HCT116 (cell line): ENCODE results near the gene AP1B1. TPM values are rescaled to one million over a fixed set of nuclear protein-coding genes. Genes with fewer than 3 reads are reported as not detected.

Source experiments
- ATAC-seq: fragments of 200-7000 bp; cut with Tn5 transposase; 2 replicates; pipeline ENCODE4 v1.9.1; 2020; ENCODE audit warnings: mild to moderate bottlenecking, moderate library complexity
- BruUV-seq: library from RNA; stranded (reverse); fragments of 400-500 nt; replicated peaks from 2 replicates; lab custom pipeline; 2021; lab: Mats Ljungman, UMichigan
- CTCF ChIA-PET: fragments of 300-600 bp; sonication (Branson Sonifier 250); formaldehyde crosslinking; loops from one replicate; lab custom pipeline; 2021; ENCODE audit warnings: antibody characterized with exemption; lab: Charles Lee
- POLR2A ChIA-PET: fragments of 300-600, 350-600 bp; sonication (Branson Sonifier 250); formaldehyde crosslinking; loops from one replicate; lab custom pipeline; 2021; ENCODE audit warnings: antibody characterized with exemption; lab: Charles Lee
- RAD21 ChIA-PET, 2 experiments: fragments of 300-600 bp; sonication (Branson Sonifier 250); formaldehyde crosslinking; loops; one replicate each; lab custom pipeline; 2023; ENCODE audit warnings: low total read pairs in 2 of 2; ENCODE audit not compliant: uncharacterized antibody in 2 of 2, unreplicated experiment in 2 of 2, low non-redundant PET in 1 of 2; lab: Charles Lee
- DNase-seq: peaks from one replicate; pipeline ENCODE4 v3.0.0-alpha.2; 2010; ENCODE audit warnings: low read depth, low spot score
- H2AFZ ChIP-seq: fragments of 200-600 bp; shearing (Covaris generic), sonication (generic); 2 replicates; pipeline ENCODE4 v1.6.1; 2017; ENCODE audit warnings: low read depth, mixed run types, mixed read lengths, antibody characterized with exemption, low read length; ENCODE audit not compliant: poor library complexity, severe bottlenecking
- H3K27ac ChIP-seq: 2 replicates; pipeline ENCODE4 v1.5.1; 2012; ENCODE audit warnings: low read depth, low read length
- H3K27me3 ChIP-seq: fragments of 200-600 bp; sonication (generic); 2 replicates; pipeline ENCODE4 v1.6.1; 2016; ENCODE audit warnings: mixed run types, low read length, mixed read lengths; ENCODE audit not compliant: insufficient read depth
- H3K36me3 ChIP-seq, 2 experiments: fragments of 200-500 bp in 1 of 2; fragments of 200-600 bp in 1 of 2; sonication (Bioruptor generic) in 1 of 2; sonication (generic) in 1 of 2; 2 replicates each; pipeline versions ENCODE4 v1.5.1 to v1.6.1; 2014 to 2016; ENCODE audit warnings: low read length in 2 of 2, inconsistent platforms in 1 of 2, mixed read lengths in 1 of 2, mixed run types in 1 of 2; ENCODE audit not compliant: insufficient read depth in 2 of 2, control insufficient read depth in 1 of 2
- H3K4me1 ChIP-seq, 2 experiments: fragments of 200-600 bp in 1 of 2; sonication (generic) in 1 of 2; 2 replicates each; pipeline versions ENCODE4 v1.5.1 to v1.6.1; 2012 to 2017; ENCODE audit warnings: low read length in 2 of 2, inconsistent platforms in 1 of 2, mild to moderate bottlenecking in 1 of 2, mixed read lengths in 1 of 2, mixed run types in 1 of 2, moderate library complexity in 1 of 2; ENCODE audit not compliant: insufficient read depth in 2 of 2, control insufficient read depth in 1 of 2
- H3K4me2 ChIP-seq: fragments of 200-600 bp; sonication (generic); 2 replicates; pipeline ENCODE4 v1.6.1; 2017; ENCODE audit warnings: mixed run types, low read length, mixed read lengths
- H3K4me3 ChIP-seq, 2 experiments: fragments of 200-600 bp in 1 of 2; sonication (generic) in 1 of 2; replicated peaks in 1 of 2; 2 replicates each; pipeline ENCODE4 v1.5.1; 2011 to 2016; ENCODE audit warnings: low read length in 2 of 2, control low read depth in 1 of 2, low read depth in 1 of 2, mild to moderate bottlenecking in 1 of 2, mixed read lengths in 1 of 2, mixed run types in 1 of 2
- H3K79me2 ChIP-seq: fragments of 200-600 bp; sonication (generic); 2 replicates; pipeline ENCODE4 v1.6.1; 2017; ENCODE audit warnings: mild to moderate bottlenecking, mixed run types, low read length, moderate library complexity, mixed read lengths; ENCODE audit not compliant: insufficient read depth
- H3K9ac ChIP-seq: fragments of 200-600 bp; sonication (generic); 2 replicates; pipeline ENCODE4 v1.6.1; 2016; ENCODE audit warnings: low read length, mixed read lengths
- H3K9me2 ChIP-seq: fragments of 200-600 bp; sonication (generic), shearing (Covaris generic); 2 replicates; pipeline ENCODE4 v1.6.1; 2017; ENCODE audit warnings: mixed run types, mild to moderate bottlenecking, moderate library complexity; ENCODE audit not compliant: insufficient read depth
- H3K9me3 ChIP-seq, 2 experiments: fragments of 200-500 bp in 1 of 2; fragments of 200-600 bp in 1 of 2; sonication (Bioruptor generic) in 1 of 2; sonication (generic) in 1 of 2; 2 replicates each; pipeline ENCODE4 v1.6.1; 2014 to 2017; ENCODE audit warnings: low read length in 2 of 2, mixed read lengths in 2 of 2, inconsistent platforms in 1 of 2, low read depth in 1 of 2, mild to moderate bottlenecking in 1 of 2, mixed run types in 1 of 2, moderate library complexity in 1 of 2; ENCODE audit not compliant: control insufficient read depth in 1 of 2, insufficient read depth in 1 of 2
- H4K20me1 ChIP-seq: fragments of 200-600 bp; sonication (generic), shearing (Covaris generic); 2 replicates; pipeline ENCODE4 v1.6.1; 2017; ENCODE audit warnings: mixed run types, mild to moderate bottlenecking, moderate library complexity; ENCODE audit not compliant: insufficient read depth
- ATF3 ChIP-seq: IDR thresholded peaks from 2 replicates; pipeline ENCODE4 v1.6.1; 2012
- CBX3 ChIP-seq: IDR thresholded peaks from 2 replicates; pipeline ENCODE4 v1.6.1; 2012; ENCODE audit warnings: low read depth
- CEBPB ChIP-seq: IDR thresholded peaks from 2 replicates; pipeline ENCODE4 v1.6.1; 2012; ENCODE audit warnings: low read depth
- CTCF ChIP-seq, 3 experiments: fragments of 200-600 bp in 1 of 3; sonication (generic) in 1 of 3; IDR thresholded peaks in 2 of 3; conservative IDR thresholded peaks in 1 of 3; 2 replicates each; pipeline ENCODE4 v1.5.1; 2012 to 2017; ENCODE audit warnings: low read depth in 2 of 3, low read length in 2 of 3, antibody characterized with exemption in 1 of 3, borderline replicate concordance in 1 of 3, control low read depth in 1 of 3, mild to moderate bottlenecking in 1 of 3, mixed read lengths in 1 of 3, mixed run types in 1 of 3, moderate library complexity in 1 of 3; ENCODE audit not compliant: insufficient read depth in 1 of 3
- ELF1 ChIP-seq: IDR thresholded peaks from 2 replicates; pipeline ENCODE4 v1.6.1; 2012; ENCODE audit warnings: low read depth, borderline replicate concordance
- EZH2 ChIP-seq: fragments of 200-600 bp; sonication (generic); IDR thresholded peaks from 2 replicates; pipeline ENCODE4 v1.6.1; 2017; ENCODE audit warnings: antibody characterized with exemption, mixed run types
- FOSL1 ChIP-seq: IDR thresholded peaks from 2 replicates; pipeline ENCODE4 v1.6.1; 2012; ENCODE audit warnings: low read depth
- JUND ChIP-seq: IDR thresholded peaks from 2 replicates; pipeline ENCODE4 v1.6.1; 2012
- MAX ChIP-seq: IDR thresholded peaks from 2 replicates; pipeline ENCODE4 v1.6.1; 2012
- POLR2A ChIP-seq: IDR thresholded peaks from 2 replicates; pipeline ENCODE4 v1.7.0; 2011; ENCODE audit warnings: borderline replicate concordance; ENCODE audit not compliant: insufficient read depth, insufficient read length; ENCODE audit errors: extremely low read depth
- POLR2AphosphoS5 ChIP-seq: IDR thresholded peaks from 2 replicates; pipeline ENCODE4 v1.6.1; 2011; ENCODE audit warnings: mild to moderate bottlenecking, low read depth, low read length, moderate library complexity
- REST ChIP-seq: IDR thresholded peaks from 2 replicates; pipeline ENCODE4 v1.6.1; 2012; ENCODE audit warnings: low read depth
- SIN3A ChIP-seq: IDR thresholded peaks from 2 replicates; pipeline ENCODE4 v1.6.1; 2012; ENCODE audit warnings: low read depth
- SP1 ChIP-seq: IDR thresholded peaks from 2 replicates; pipeline ENCODE4 v1.6.1; 2012; ENCODE audit warnings: low read depth
- SRF ChIP-seq: IDR thresholded peaks from 2 replicates; pipeline ENCODE4 v1.6.1; 2012; ENCODE audit warnings: low read depth
- TCF7L2 ChIP-seq: IDR thresholded peaks from 2 replicates; pipeline ENCODE4 v1.7.0; 2011; ENCODE audit warnings: borderline replicate concordance, inconsistent platforms; ENCODE audit not compliant: insufficient read depth, insufficient read length; ENCODE audit errors: extremely low read depth
- ZBTB33 ChIP-seq: IDR thresholded peaks from 2 replicates; pipeline ENCODE4 v1.6.1; 2011; ENCODE audit warnings: mild to moderate bottlenecking, low read length, moderate library complexity; ENCODE audit not compliant: insufficient replicate concordance; ENCODE audit errors: extremely low read depth
- ZNF274 ChIP-seq: fragments of 200-500 bp; sonication (Bioruptor generic); IDR thresholded peaks from 2 replicates; pipeline ENCODE4 v1.6.1; 2014; ENCODE audit warnings: mild to moderate bottlenecking, low read depth, low read length, inconsistent platforms
- intact Hi-C: fragments of 100-400 bp; cut with micrococcal nuclease; formaldehyde crosslinking; loops from 2 replicates; pipeline ENCODE4 v1.10.0; 2022
- total RNA-seq: library from RNA; stranded (reverse); gene quantifications from one replicate; pipeline ENCODE4 v1.2.1, GENCODE V29; 2021; ENCODE audit not compliant: unreplicated experiment

AP1B1 gene
- total RNA-seq, 1 experiment from 2014 or later: 60.4 TPM

- Histone ChIP-seq H3K4me2 (no peak overlapping the region), H3K4me3 (no peak overlapping the region), H3K36me3 (no peaks in the 10 kb centered on the region), H3K4me1 (no peaks in the 10 kb centered on the region), H3K9ac (no peak overlapping the region), H3K79me2 (no peaks in the 10 kb centered on the region), H3K9me2 (no peaks in the 10 kb centered on the region), H4K20me1 (no peaks in the 10 kb centered on the region), H3K27me3 (0 out of 2 replicates have a peak, but pooled peaks cover 7% of the 10 kb centered on the region), H2AFZ (no peak overlapping the region), H3K9me3 (no peaks in the 10 kb centered on the region), H3K27ac (no peak overlapping the region)
- ATAC-seq (no peak), DNase-seq (no peak)
- intact Hi-C loops: no loop called here
- BruUV-seq: no TSS peak
- ChIA-PET POLR2A (no interaction called here), RAD21 (no interaction called here), CTCF (no interaction called here)
- TF ChIP-seq ZBTB33: no peak
- TF ChIP-seq POLR2AphosphoS5: no peak
- no peak for TF ChIP-seq CBX3
- TF ChIP-seq JUND: no peak
- TF ChIP-seq ELF1: no peak
- no peak for TF ChIP-seq SRF
- TF ChIP-seq CEBPB: no peak
- no peak for TF ChIP-seq SP1
- no peak for TF ChIP-seq MAX
- TF ChIP-seq SIN3A: no peak
- TF ChIP-seq POLR2A: no peak
- TF ChIP-seq CTCF (IDR thresholded peaks at IDR 0.05 in 2 of 3, conservative IDR thresholded peaks at IDR 0.05 in 1 of 3; ENCODE audit: borderline replicate concordance in 1 of 3, insufficient read depth in 1 of 3, low read depth in 2 of 3, low read length in 2 of 3): no peak
- no peak for TF ChIP-seq FOSL1
- no peak for TF ChIP-seq TCF7L2
- no peak for TF ChIP-seq ATF3
- TF ChIP-seq EZH2: no peak
- no peak for TF ChIP-seq ZNF274
- TF ChIP-seq REST: no peak
Measured at GRCh38 chr22:29433856-29434255, 45.5 kb upstream of the AP1B1 start.
